GM18861 (cell line): ENCODE data around the gene CPB1.

Source experiments
- ATAC-seq: cut with Tn5 transposase; IDR thresholded peaks from one replicate; pipeline ENCODE4 v1.9.1; 2021; ENCODE audit not compliant: unreplicated experiment

The CPB1 gene

DNA sequence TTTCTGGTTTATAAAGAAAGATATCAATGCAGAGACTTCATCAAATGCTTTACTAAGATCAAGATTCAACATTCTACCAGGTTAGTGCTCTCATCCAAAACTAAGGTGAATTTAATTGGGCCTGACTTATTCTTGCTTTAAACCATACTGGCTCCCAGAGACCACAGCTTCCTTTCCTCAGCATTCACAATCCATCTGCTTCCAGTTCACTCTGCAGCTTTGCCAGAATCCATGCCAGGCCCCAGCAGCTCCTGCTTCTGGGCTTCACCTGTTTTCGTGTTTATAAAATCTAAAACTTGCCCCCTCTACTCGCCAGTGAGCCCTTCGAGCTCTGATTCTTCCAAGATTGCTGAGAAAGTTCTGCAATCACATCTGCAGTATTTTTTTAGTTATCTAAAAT lies 2.3 kb downstream of the CPB1 start:
- ATAC-seq: no peak

DNA sequence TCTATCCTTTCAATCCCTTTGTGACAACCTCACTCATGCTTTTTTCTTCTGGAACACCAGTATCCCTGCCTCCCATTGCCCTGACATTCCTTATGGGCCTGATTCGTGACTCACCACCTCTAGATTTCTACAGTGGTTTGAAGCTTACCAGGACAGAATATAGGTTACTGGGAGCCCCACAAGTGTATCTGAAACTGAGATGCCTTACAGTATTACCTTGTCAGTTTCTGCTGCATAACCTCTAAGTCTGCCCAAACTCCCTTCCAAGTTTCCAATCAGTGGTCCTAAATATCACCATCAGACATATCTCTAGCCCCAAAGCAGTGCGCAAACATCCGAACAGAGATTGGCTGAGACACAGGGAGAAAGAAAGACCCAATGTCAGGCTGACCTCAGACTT lies 5.6 kb downstream of the CPB1 start:
- no peak for ATAC-seq

DNA sequence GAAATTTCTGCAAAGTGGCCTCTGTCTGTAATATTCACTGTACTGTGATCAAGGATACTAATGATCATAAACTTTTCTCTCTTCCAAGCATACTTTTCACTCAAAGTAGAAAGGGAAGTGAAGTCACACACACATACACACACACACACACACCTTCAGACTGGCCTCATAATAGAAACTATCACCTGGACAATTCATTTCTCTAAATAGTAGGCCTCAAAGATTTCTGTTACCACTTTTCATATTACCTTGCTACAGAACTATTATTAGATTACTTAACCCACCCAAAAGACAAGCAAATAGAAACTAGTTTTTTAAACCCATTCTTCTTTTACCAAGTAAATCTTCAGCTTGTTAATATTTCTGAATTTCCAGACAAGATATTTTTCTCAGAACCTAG lies 12.2 kb downstream of the CPB1 start:
- ATAC-seq: no peak

DNA sequence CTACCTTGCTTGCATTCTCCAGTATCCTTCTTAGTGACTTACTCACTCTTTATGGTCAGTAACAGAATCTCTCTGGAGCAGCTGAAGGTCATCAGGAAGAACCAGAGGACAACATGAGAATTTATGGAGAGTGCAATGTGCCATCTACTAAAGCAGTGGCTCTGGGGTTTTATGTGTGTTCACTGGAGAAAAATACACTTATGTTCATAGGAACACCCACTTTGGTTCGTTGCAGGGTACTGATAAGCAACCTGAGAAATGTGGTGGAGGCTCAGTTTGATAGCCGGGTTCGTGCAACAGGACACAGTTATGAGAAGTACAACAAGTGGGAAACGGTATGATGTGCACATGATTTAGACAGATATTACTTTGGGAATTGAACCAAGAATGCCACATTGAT lies 12.8 kb downstream of the CPB1 start:
- ATAC-seq: no peak

DNA sequence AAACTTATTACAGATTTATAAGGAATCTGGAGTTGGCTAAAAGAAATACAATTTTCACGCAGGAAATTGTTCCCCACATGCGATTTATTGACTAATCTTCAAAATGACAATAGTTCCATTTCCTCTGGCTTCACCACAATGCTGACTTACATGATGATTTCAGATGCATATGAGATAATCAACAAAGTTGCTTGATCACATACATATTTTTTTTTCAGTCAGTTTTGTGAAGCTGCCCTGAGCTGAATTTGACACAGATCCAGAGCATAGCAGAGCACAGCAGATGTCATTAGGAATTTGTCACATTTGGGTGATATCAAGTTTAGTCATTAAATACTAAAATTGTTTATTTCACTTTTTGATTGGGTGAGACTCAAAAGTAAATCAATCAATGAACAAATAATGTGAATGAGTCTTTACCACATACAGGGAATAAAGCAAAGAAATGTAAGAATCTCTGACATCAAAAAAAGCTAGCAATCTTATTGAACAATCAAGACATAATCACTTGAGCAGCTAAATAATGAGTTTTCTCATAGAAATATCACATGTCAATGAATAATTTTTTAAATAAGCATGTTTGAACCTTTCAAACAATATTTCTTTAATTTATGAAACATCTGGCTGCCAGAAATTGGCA lies 18.3 kb downstream of the CPB1 start:
- ATAC-seq: no peak

DNA sequence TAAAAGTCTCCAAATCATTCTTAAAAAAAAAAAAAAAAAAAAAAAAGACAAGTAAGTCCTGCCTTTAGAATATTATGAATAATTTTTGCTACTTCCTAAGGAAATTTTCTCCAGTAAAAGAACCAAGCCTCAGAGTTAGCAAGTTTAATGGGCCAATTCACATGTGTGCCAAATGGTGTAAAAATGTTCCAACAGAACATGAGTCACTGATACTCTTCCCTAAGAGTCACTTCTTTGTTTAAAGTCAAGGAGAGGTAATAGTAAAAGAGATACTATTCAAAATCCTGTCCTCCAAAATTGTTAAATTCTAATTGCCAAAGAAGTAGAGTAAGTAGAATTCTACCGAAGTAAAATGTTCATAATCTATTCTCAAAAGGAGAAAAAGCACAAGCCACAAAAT lies 19.7 kb downstream of the CPB1 start:
- no peak for ATAC-seq

DNA sequence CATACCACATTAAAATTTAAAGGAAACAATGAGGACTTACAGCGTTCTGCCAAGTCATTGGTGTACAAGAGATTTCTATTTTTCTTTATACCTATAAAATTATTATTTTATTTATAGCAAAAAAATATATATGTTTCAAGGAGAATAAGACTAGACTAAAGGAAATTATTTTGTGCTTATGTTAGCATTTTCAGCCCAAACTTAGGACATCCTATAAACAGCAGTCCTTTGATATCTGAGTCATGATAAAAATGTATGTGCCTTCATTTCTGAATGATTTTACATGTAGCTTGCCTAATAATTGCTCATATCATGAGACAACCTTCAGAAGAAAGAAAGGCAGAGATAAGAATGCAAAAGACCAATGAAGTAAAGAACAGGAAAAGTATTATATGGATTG lies 20.8 kb downstream of the CPB1 start:
- ATAC-seq: no peak

DNA sequence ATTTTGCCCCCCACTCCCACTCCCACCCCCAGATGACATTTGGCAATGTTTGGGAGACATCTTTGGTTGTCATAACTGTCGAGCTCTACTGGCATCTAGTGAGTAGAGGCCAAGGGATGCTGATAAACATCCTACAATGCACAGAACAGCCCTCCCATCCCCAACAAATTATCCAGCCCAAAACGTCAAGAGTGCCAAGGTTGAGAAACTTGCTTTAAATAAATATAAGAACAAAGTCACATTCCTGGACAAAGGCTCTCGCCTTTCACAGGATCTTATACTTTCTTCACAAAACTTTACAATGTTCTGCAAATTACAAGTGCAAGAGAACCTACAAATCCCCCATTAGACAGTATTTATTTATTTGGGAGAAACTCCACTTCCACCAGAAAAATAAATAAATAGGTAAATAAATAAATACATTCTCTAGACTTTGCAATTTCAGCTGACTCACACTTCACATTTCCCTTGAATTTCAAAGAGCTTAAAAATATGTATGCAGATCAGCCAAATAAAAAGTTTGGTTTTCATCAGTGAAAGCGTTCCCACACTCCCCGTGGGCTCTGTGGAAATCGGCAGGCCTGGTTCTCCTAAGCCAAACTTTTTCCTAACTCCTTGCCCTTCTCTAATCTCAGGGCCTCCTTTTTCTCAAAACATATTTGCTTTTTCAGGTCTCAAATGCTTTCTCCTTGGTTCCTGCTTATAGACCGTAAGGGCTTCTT lies 24.8 kb downstream of the CPB1 start:
- ATAC-seq: no peak

DNA sequence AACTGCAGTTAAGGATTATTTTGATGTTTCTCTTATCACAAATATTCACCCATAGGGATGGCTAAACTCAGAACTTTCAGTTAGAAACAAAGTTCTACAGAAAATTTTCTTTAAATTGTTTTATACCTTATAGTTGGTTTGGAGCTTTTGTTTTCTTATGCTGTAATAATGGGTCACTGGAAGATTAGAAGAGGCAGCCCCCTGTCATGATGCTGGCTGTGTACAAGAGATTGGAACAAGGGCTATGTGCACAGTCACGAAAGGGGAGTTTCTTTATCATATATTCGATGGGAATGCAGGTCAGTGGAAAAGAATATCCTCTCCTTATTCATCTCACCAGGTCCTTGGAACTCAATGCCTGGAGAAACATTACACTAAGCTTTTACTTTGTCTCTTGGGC lies 25.5 kb downstream of the CPB1 start:
- ATAC-seq: no peak

DNA sequence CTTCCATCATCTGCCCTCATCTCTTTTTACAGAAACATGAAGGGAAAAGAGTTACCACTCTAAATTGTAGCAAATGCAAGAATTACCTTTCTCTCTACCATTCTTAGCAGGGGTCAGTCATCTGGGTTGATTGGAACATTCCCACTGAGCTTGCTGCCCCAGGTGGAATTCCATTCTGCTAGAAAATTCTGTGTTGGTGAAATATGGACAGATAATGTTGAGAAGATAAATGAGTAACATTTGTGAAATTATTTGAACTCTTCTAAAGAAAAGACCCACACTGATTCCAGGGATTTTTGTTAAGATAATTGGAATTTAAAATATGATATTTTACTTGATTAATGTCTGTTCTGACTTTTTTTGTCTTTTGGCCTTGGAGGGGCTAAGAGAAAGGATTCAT lies 26.4 kb downstream of the CPB1 start:
- no peak for ATAC-seq

DNA sequence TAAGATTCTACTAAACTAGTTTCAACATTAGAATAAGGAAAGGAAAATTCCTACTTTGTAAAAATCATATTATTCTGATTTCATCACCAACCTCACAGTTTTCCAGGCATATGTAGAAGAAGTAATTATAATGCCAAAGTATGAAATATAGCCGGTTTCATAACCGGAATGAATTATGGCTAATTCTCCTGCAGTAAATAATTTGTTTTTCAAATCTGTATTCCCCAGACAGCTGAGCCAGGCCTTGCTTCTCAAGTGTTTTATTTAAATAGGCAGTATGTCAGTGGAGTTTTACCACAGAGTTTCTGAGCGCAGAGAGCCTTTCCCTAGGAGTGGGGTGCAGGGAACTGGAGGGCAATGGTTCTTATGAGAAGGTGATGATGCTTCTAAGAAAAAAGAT lies 28.8 kb downstream of the CPB1 start:
- no peak for ATAC-seq

DNA sequence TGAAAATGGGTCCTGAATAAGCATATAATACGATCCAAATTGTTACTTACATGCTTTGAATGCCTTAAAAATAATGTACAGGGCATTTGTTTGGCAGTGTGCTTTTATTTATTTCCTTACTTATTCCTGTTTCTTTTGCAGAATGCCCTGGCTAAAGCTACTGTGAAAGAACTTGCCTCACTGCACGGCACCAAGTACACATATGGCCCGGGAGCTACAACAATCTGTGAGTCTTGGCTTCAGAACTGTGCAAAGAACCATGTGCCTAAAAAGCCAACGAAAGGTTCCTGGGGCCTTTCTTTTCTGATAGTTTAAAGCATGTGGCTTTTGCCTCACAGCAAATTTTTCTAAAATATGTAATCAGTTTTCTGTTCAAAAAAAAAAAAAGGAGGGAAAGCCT lies 29.7 kb downstream of the CPB1 start:
- ATAC-seq: no peak

DNA sequence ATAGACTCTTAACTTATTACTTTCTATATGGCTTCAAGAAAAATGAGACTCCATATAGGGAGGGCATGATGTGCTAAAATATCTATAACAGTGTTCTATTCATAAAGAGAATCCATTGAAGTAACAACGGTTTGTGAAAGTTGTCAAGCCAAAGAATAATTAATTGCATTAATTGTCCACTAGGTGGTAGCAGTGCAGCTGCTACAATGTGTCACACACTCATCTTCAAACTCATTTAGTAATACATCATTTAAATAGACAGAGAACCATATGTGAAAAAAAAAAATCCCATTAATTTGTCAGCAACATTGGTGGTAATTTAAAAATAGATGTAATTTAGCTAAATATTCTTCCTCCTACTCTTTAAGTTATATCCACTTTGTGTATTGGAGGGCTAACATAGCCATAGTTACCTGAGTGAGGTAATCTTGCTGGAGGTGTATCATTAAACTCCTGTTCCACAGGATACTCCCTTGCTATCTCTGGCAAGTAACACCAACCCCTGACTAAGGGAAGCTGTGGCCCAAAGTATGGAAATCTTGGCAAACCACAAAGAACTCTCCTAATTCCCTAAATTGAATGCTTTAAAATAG lies 33.8 kb downstream of the CPB1 start:
- peak; percentile 87 for ATAC-seq

DNA sequence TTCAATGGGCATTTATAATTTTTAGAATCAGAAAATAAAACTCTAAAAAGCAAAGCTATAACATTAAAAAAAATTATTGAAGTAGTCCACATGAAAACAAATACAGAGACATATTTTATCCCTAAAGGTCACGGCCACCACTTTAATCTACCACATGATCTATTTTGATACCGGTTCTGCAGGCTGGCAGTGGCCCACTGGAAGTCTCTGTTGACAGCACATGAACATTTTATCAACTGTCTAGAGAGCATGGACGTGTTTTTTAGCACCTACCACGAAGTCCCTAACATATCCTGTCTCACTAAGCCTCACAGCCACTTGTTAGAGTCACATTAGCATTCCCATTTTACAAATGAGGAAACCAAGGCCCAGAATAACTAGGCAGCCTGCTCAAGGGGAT lies 35.7 kb downstream of the CPB1 start:
- ATAC-seq: no peak

DNA sequence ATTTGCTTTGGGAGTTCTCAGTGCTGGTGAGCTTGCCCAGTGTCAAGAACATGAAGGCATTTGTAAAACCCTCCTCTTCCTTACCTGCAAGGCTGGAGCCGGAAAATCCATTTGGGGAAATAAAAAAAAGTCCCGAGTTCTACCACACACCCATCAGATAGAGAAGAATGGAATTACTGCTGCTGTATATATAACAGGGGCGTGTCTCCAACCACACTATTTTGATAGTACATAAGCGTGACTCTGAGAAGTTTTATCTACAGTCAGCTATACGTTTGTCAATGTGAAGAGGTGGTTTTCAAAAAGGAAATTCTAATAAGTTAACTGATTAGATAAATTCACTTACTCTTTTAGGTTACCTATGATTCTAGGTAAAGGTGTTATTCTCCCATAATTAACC lies 36.2 kb downstream of the CPB1 start:
- ATAC-seq: no peak

DNA sequence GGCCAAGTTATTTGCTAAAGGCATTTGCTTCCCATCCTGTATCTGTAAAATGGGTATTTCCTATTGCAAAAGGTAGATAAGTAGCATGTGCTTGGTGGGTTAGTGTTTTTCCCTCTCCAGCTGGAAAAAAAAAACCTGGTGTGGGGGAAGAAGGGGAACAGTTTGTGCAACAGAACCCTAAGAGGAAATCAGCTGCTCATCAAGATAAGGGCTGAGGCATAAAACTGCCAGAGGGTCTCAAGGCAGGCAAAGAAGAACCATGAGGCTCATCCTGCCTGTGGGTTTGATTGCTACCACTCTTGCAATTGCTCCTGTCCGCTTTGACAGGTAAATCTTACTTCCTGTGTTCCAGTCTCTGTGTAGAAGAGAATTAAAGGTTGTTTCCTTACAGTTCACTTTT lies 37.4 kb downstream of the CPB1 start, which contains the start of gene CPA3:
CPA3 (plus strand) TSS at position 248 of the 400 bp plus-strand sequence; CDS start at position 260, 12 bp downstream.
- ATAC-seq: no peak

DNA sequence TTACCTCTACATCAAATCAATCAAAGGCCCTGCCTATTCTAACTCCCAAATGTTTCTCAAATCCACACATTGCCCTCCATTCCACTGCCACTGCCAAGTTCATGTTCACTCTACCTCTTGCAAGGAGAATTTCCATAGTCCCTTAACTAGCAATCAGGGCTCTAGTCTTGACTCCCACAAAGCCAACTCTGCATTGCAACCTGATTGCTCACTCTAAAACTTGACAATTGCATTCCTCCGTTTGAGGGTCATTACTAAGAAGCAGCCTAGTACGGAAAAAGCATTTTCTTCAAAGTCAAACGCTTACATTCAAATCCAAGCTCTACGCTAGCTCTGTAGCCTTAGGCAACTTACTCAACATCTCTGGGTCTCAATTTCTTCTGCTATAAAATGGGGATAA lies 38.6 kb downstream of the CPB1 start:
- no peak for ATAC-seq

DNA sequence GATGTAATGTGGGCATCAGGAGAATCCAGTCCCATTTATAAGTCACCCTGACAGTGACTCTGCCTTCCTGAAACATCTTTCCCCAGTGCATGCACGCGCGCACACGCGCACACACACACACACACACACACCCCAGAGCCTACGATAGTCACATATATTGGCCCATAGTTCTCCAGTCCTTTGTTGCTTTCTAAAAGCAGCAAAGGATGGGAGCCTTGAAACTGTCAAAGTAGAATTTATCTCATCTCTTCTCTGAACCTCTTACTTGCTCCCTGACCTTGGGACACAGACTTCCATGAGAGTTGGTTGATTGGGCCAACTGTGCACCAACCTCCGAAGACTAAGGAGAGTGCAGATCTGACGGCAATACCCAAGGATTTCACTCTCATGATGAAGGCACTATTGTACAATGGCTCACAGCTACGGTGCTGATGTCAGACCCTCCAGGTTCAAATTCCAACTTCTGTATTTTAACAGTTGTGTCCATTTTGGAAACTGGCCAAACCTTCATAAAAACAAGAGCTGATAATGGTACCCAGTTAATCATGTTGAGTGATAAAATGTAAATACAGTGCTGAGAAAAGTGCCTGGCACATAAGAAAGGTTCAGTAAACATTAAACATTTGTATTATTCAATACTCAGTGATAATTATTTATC lies 45.8 kb downstream of the CPB1 start:
- no peak for ATAC-seq

DNA sequence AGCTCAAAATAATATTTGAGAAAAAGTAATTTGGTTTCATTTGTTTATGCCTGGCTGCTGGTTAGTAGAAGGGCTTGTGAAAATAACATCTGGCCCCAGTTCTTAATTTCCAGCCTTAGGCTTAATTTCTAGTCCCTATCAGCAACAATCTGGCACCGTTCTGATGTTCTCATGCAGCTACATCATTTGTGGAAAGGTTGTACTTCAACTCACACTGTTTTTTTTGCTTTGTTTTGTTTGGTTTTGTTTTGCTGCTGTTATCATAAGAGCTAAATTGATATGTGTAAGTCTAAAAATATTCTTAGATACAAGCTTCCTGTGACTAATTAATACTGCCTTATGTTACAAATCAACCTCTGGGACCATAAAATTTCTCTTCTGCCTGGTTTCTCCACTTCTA lies 46.4 kb downstream of the CPB1 start:
- ATAC-seq: no peak

DNA sequence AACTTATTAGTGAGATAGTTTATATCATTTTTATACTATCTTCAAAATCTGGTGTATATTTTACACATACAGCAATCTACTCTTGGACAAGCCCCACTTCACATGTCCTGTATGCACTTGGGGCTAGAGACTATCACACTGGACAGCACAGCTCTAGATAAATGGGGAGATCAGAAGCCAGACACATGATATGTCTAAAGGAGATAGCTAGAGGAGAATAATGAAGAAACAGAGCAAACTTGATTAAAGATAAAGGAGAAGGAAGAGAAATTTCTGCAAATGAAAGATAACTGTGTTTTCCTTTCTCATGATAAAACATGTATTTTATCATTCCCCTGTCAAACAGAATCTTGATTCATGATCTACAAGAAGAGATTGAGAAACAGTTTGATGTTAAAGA lies 50.5 kb downstream of the CPB1 start:
- no peak for ATAC-seq

DNA sequence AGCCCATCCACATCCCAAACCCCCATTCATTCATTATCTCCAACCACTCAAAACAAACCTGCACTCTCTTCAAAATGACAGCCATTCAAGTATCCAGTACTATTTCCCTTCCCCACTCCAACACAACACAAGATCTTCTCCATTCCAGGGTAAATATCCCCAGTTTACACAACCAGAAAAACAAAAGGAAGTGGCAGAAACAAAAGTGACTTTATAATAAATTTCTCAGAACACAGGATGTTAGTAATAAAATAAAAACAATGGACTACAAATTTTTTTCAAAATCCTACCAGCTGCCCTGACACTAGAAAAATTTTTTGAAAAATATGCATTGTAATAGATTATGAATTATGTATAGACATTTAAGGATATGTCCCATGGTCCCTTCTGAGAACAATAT lies 51.6 kb downstream of the CPB1 start:
- no peak for ATAC-seq

DNA sequence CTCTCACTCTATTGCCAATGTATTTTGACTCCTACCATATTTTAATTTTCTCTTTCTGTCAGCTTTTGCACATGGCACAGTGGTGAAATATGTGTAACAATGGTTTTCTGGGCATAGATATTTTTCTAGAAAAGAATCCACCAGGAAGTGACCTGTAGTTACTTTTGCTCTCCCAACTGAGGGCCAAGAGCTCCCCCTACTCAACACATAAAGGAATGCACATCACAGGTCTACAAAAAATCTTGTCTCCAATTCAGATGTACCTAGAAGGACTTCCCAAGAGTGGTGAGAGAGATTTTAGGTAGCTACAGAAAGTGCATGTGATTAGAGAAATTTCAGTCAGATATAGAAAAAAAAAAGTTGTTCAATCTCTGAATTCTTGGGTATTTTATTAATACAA lies 53.1 kb downstream of the CPB1 start:
- no peak for ATAC-seq
